ENCODE measurements around the gene PAPPA2. TPM values are rescaled to one million over a fixed set of nuclear protein-coding genes. Genes with fewer than 3 reads are reported as not detected.

Gene PAPPA2
- total RNA-seq, 2 experiments from 2014 or later, result 0.03 to 0.05 TPM

- ChIA-PET CTCF (no interaction called here), POLR2A (no interaction called here)
- no peaks in the 10 kb centered on the region for H3K9me3 Mint-ChIP-seq (ENCODE audit: insufficient read depth)
- no peak overlapping the region for H3K27ac Mint-ChIP-seq
- H3K27me3 Mint-ChIP-seq (ENCODE audit: low read depth), result no peaks in the 10 kb centered on the region
- DNase-seq (no peak), ATAC-seq (no peak)
- no peaks in the 10 kb centered on the region for H3K36me3 Mint-ChIP-seq (ENCODE audit: low read depth)
- no peaks in the 10 kb centered on the region for H3K4me1 Mint-ChIP-seq (ENCODE audit: low read depth)
- no peak overlapping the region for H3K4me3 Mint-ChIP-seq
Observed at GRCh38 chr1:176512966-176513365, 50.0 kb downstream of the PAPPA2 start.

DNA sequence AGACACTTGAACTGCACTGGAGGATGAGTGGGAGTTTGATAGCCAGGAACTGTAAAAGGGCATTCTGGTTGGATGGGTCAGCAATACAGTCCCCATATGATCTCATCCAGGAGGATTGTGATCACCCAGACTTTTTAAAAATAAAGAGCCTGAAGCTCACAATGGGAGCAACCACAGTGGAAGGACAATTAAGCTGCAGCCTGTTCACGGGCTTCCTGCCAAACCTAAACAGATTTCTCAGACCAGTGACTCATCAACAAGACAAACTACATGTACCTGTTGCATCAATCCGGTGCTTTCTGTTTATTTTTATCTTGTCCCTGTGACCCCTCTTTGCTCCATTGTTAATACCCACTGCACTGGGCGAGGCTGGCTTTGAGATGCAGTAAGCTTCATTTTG, 52.3 kb downstream of the PAPPA2 start:
- Mint-ChIP-seq H3K4me3 (no peak overlapping the region), H3K27ac (no peak overlapping the region), H3K9me3 (ENCODE audit: insufficient read depth) (no peaks in the 10 kb centered on the region), H3K4me1 (ENCODE audit: low read depth) (no peaks in the 10 kb centered on the region), H3K27me3 (ENCODE audit: low read depth) (no peaks in the 10 kb centered on the region), H3K36me3 (ENCODE audit: low read depth) (no peaks in the 10 kb centered on the region)
- CTCF ChIA-PET, result no interaction called here
- DNase-seq (no peak), ATAC-seq (no peak)
- POLR2A ChIA-PET, result no interaction called here

- DNase-seq (no peak), ATAC-seq (no peak)
- CTCF ChIA-PET, result no interaction called here
- peaks cover 9% of the 10 kb centered on the region for H3K4me1 Mint-ChIP-seq (ENCODE audit: low read depth)
- H3K27ac Mint-ChIP-seq, result no peak overlapping the region
- H3K9me3 Mint-ChIP-seq (ENCODE audit: insufficient read depth), result no peaks in the 10 kb centered on the region
- POLR2A ChIA-PET, result no interaction called here
- no peaks in the 10 kb centered on the region for H3K36me3 Mint-ChIP-seq (ENCODE audit: low read depth)
- H3K27me3 Mint-ChIP-seq (ENCODE audit: low read depth), result no peaks in the 10 kb centered on the region
- no peak overlapping the region for H3K4me3 Mint-ChIP-seq
Observed at GRCh38 chr1:176517484-176517883, 54.5 kb downstream of the PAPPA2 start.

- ATAC-seq, result no peak
- DNase-seq, result no peak
- H3K27ac Mint-ChIP-seq, result no peak overlapping the region
- POLR2A ChIA-PET, result no interaction called here
- H3K36me3 Mint-ChIP-seq (ENCODE audit: low read depth), result no peaks in the 10 kb centered on the region
- CTCF ChIA-PET, result no interaction called here
- H3K9me3 Mint-ChIP-seq (ENCODE audit: insufficient read depth), result no peaks in the 10 kb centered on the region
- no peaks in the 10 kb centered on the region for H3K27me3 Mint-ChIP-seq (ENCODE audit: low read depth)
- no peak overlapping the region for H3K4me3 Mint-ChIP-seq
- H3K4me1 Mint-ChIP-seq (ENCODE audit: low read depth), result peaks cover 9% of the 10 kb centered on the region
Observed at GRCh38 chr1:176521211-176521610, 58.2 kb downstream of the PAPPA2 start.

- DNase-seq (no peak), ATAC-seq (no peak)
- ChIA-PET POLR2A (no interaction called here), CTCF (no interaction called here)
- Mint-ChIP-seq H3K4me3 (no peak overlapping the region), H3K4me1 (ENCODE audit: low read depth) (peaks cover 9% of the 10 kb centered on the region), H3K9me3 (ENCODE audit: insufficient read depth) (no peaks in the 10 kb centered on the region), H3K36me3 (ENCODE audit: low read depth) (no peaks in the 10 kb centered on the region), H3K27me3 (ENCODE audit: low read depth) (no peaks in the 10 kb centered on the region), H3K27ac (no peak overlapping the region)
Observed at GRCh38 chr1:176522310-176522845, 59.4 kb downstream of the PAPPA2 start.

GRCh38 chr1:176529395-176530090, 66.6 kb downstream of the PAPPA2 start:
- no peaks in the 10 kb centered on the region for H3K4me1 Mint-ChIP-seq (ENCODE audit: low read depth)
- ATAC-seq (no peak), DNase-seq (no peak)
- ChIA-PET POLR2A (no interaction called here), CTCF (no interaction called here)
- H3K4me3 Mint-ChIP-seq, result no peak overlapping the region
- no peaks in the 10 kb centered on the region for H3K27me3 Mint-ChIP-seq (ENCODE audit: low read depth)
- H3K36me3 Mint-ChIP-seq (ENCODE audit: low read depth), result no peaks in the 10 kb centered on the region
- H3K9me3 Mint-ChIP-seq (ENCODE audit: insufficient read depth), result no peaks in the 10 kb centered on the region
- H3K27ac Mint-ChIP-seq, result no peak overlapping the region

- DNase-seq (no peak), ATAC-seq (no peak)
- Mint-ChIP-seq H3K36me3 (ENCODE audit: low read depth) (no peaks in the 10 kb centered on the region), H3K27ac (no peak overlapping the region), H3K4me3 (no peak overlapping the region), H3K27me3 (ENCODE audit: low read depth) (no peaks in the 10 kb centered on the region), H3K4me1 (ENCODE audit: low read depth) (no peaks in the 10 kb centered on the region), H3K9me3 (ENCODE audit: insufficient read depth) (no peaks in the 10 kb centered on the region)
- CTCF ChIA-PET, result no interaction called here
- POLR2A ChIA-PET, result no interaction called here
Observed at GRCh38 chr1:176531036-176531435, 68.1 kb downstream of the PAPPA2 start.

DNA sequence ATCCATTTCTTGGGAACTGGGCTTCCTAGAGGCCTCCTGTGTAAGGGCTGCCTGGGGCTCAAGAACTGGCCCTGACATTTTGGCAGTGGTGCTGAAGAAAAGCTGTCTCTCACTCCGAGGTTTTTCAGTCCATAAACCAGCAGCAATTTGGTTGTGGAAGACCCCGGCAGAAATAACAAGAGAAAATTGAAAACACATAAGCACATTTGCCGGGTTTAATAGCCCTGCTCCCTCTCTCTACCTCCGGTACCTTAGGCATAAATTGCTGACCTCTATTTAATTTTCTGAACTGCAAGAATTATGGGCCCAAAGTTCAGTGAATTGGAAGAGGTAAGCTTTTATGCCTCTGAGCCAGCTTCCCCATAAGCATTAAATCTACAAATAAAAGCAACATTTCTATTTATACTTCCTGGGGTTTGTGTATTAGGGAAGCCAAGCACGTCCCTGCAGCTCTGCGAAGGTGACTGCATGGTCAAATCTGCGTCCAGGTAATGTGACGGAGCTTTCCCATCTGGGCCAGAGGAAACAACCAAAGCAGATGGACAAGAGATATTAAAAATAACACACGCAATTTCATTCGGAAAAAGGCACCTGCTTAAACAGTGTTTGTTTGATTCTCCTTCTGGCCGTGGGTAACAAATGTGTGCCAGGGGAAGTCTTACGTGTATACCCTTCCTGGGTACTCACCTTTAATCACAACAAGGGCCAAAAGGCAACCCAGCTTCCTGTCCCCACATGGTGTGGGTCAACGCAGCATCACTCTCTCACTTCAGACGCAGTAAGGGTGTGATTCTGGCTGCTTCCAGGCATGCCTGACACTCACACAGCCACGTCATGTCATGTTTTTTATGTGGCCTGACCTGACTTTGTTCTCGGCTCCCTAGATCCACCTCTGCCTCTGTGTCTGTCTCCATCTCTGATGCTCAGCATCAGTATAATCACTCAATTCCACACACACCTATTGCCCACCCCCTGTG, 69.2 kb downstream of the PAPPA2 start:
- CTCF ChIA-PET, result no interaction called here
- no peaks in the 10 kb centered on the region for H3K9me3 Mint-ChIP-seq (ENCODE audit: insufficient read depth)
- no peaks in the 10 kb centered on the region for H3K27me3 Mint-ChIP-seq (ENCODE audit: low read depth)
- no peaks in the 10 kb centered on the region for H3K4me1 Mint-ChIP-seq (ENCODE audit: low read depth)
- no peak overlapping the region for H3K27ac Mint-ChIP-seq
- DNase-seq (no peak), ATAC-seq (no peak)
- H3K4me3 Mint-ChIP-seq, result no peak overlapping the region
- POLR2A ChIA-PET, result no interaction called here
- H3K36me3 Mint-ChIP-seq (ENCODE audit: low read depth), result no peaks in the 10 kb centered on the region

DNA sequence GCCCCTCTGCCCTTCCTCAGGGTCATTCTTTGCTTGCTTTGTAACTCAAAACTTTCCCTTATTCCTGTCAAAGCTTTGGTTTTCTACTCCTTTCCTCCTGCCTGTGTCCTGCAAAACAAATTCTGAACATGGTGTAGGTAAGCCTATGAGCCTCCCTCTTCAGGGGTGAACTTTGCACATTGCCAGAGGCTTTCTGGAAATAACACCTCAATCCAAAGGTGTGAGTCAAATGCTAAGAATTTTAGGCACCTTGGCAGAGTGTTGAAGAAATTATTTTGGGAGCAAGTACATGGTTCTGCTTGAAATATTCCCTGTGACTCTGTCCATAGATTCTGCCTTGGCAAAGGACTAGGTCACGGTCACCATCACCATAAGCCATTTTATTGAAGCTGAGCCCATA, 70.0 kb downstream of the PAPPA2 start:
- DNase-seq (no peak), ATAC-seq (no peak)
- H3K27ac Mint-ChIP-seq, result no peak overlapping the region
- H3K36me3 Mint-ChIP-seq (ENCODE audit: low read depth), result no peaks in the 10 kb centered on the region
- ChIA-PET POLR2A (no interaction called here), CTCF (no interaction called here)
- H3K4me1 Mint-ChIP-seq (ENCODE audit: low read depth), result no peaks in the 10 kb centered on the region
- H3K27me3 Mint-ChIP-seq (ENCODE audit: low read depth), result no peaks in the 10 kb centered on the region
- no peak overlapping the region for H3K4me3 Mint-ChIP-seq
- H3K9me3 Mint-ChIP-seq (ENCODE audit: insufficient read depth), result no peaks in the 10 kb centered on the region

- Mint-ChIP-seq H3K27ac (no peak overlapping the region), H3K4me3 (no peak overlapping the region), H3K4me1 (ENCODE audit: low read depth) (no peaks in the 10 kb centered on the region), H3K27me3 (ENCODE audit: low read depth) (no peaks in the 10 kb centered on the region), H3K36me3 (ENCODE audit: low read depth) (no peaks in the 10 kb centered on the region), H3K9me3 (ENCODE audit: insufficient read depth) (no peaks in the 10 kb centered on the region)
- DNase-seq (no peak), ATAC-seq (no peak)
- POLR2A ChIA-PET, result no interaction called here
- CTCF ChIA-PET, result no interaction called here
Observed at GRCh38 chr1:176536588-176536987, 73.6 kb downstream of the PAPPA2 start.

- DNase-seq, result no peak
- H3K27ac Mint-ChIP-seq, result no peak overlapping the region
- no peaks in the 10 kb centered on the region for H3K27me3 Mint-ChIP-seq (ENCODE audit: low read depth)
- H3K4me1 Mint-ChIP-seq (ENCODE audit: low read depth), result no peaks in the 10 kb centered on the region
- no peaks in the 10 kb centered on the region for H3K36me3 Mint-ChIP-seq (ENCODE audit: low read depth)
- POLR2A ChIA-PET, result no interaction called here
- H3K4me3 Mint-ChIP-seq, result no peak overlapping the region
- no peak for ATAC-seq
- CTCF ChIA-PET, result no interaction called here
- H3K9me3 Mint-ChIP-seq (ENCODE audit: insufficient read depth), result no peaks in the 10 kb centered on the region
Observed at GRCh38 chr1:176539018-176539417, 76.0 kb downstream of the PAPPA2 start.

DNA sequence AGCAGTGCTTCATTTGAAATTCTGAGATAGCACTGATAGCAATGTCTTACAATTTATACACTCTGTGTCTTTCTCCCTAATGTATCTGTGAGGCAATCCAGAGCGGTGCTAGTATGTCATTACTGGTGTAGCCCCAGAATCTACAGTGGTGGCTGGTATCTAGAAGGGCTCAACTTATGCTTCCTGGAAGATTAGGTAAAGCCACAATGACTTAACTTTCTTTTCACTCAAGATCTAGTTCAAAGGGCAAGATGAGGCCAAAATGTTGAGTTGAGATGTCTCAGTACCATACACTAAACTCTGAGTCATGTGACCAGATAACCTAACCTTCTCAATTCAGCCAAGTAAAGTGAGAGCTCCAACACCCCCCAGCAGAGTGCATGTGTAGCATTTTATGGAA, 77.5 kb downstream of the PAPPA2 start:
- no peaks in the 10 kb centered on the region for H3K36me3 Mint-ChIP-seq (ENCODE audit: low read depth)
- ChIA-PET CTCF (interaction anchor here (1.5 kb wide), 1 partner anchor 19 kb away, joined by 3 read pairs; no protein-coding TSS in a partner anchor), POLR2A (no interaction called here)
- H3K27me3 Mint-ChIP-seq (ENCODE audit: low read depth), result no peaks in the 10 kb centered on the region
- no peaks in the 10 kb centered on the region for H3K9me3 Mint-ChIP-seq (ENCODE audit: insufficient read depth)
- ATAC-seq, result no peak
- no peak overlapping the region for H3K27ac Mint-ChIP-seq
- H3K4me1 Mint-ChIP-seq (ENCODE audit: low read depth), result no peaks in the 10 kb centered on the region
- no peak for DNase-seq
- no peak overlapping the region for H3K4me3 Mint-ChIP-seq
